GF-D8 (cell line): ENCODE results near the gene CHCHD3.
"Not testable (repeated sequence)": the region's sequence is repeated elsewhere in the genome, so short reads cannot be mapped to it uniquely, and the experiment has no call there.

ENCODE experiments used
- DNase-seq: peaks from one replicate; lab custom pipeline; 2025; lab: John Stamatoyannopoulos, UW

CHCHD3 gene

GRCh38 chr7:133001727-133002126, 80.2 kb downstream of the CHCHD3 start:
- no peak for DNase-seq

- DNase-seq = no peak
Measured at GRCh38 chr7:132999845-133000244, 82.0 kb downstream of the CHCHD3 start.

GRCh38 chr7:132998763-132999162, 83.1 kb downstream of the CHCHD3 start:
- DNase-seq = no peak

- DNase-seq = no peak
Measured at GRCh38 chr7:132997505-132997904, 84.4 kb downstream of the CHCHD3 start.

- DNase-seq = no peak
Measured at GRCh38 chr7:132996581-132997242, 85.2 kb downstream of the CHCHD3 start.

- no peak for DNase-seq
Measured at GRCh38 chr7:132993377-132994013, 88.4 kb downstream of the CHCHD3 start.

- no peak for DNase-seq
Measured at GRCh38 chr7:132991615-132992587, 90.0 kb downstream of the CHCHD3 start.

- no peak for DNase-seq
Measured at GRCh38 chr7:132988117-132988516, 93.8 kb downstream of the CHCHD3 start.

- no peak for DNase-seq
Measured at GRCh38 chr7:132980402-132980801, 101.5 kb downstream of the CHCHD3 start.

- DNase-seq = no peak
Measured at GRCh38 chr7:132979524-132979923, 102.4 kb downstream of the CHCHD3 start.

GRCh38 chr7:132977234-132977633, 104.7 kb downstream of the CHCHD3 start:
- no peak for DNase-seq

GRCh38 chr7:132972745-132973144, 109.1 kb downstream of the CHCHD3 start:
- no peak for DNase-seq

- DNase-seq = no peak
Measured at GRCh38 chr7:132970257-132970656, 111.6 kb downstream of the CHCHD3 start.

GRCh38 chr7:132969520-132969919, 112.4 kb downstream of the CHCHD3 start:
- DNase-seq = no peak

- not testable (repeated sequence) for DNase-seq
Measured at GRCh38 chr7:132967470-132967848, 114.4 kb downstream of the CHCHD3 start.

- DNase-seq = no peak
Measured at GRCh38 chr7:132966754-132967469, 115.0 kb downstream of the CHCHD3 start.

GRCh38 chr7:132965951-132966350, 115.9 kb downstream of the CHCHD3 start:
- DNase-seq = no peak

GRCh38 chr7:132964876-132965275, 117.0 kb downstream of the CHCHD3 start:
- DNase-seq = no peak

GRCh38 chr7:132959891-132960290, 122.0 kb downstream of the CHCHD3 start:
- no peak for DNase-seq

GRCh38 chr7:132956556-132956955, 125.3 kb downstream of the CHCHD3 start:
- DNase-seq = no peak

- no peak for DNase-seq
Measured at GRCh38 chr7:132953468-132953867, 128.4 kb downstream of the CHCHD3 start.

GRCh38 chr7:132950725-132951124, 131.2 kb downstream of the CHCHD3 start:
- DNase-seq = no peak
